Endothelial cell of umbilical vein (primary cell): ENCODE data around the gene CIZ1. TPM values are rescaled to one million over a fixed set of nuclear protein-coding genes. Genes with fewer than 3 reads are reported as not detected.

Experiments used
- BruUV-seq: library from RNA; stranded (reverse); fragments of 400-500 nt; replicated peaks from 2 replicates; lab custom pipeline; 2021; lab: Mats Ljungman, UMichigan
- CTCF ChIA-PET: fragments of 300-600, 350-600 bp; sonication (Branson Sonifier 250); formaldehyde crosslinking; loops from one replicate; lab custom pipeline; 2021; ENCODE audit warnings: antibody characterized with exemption, inconsistent platforms; lab: Charles Lee
- POLR2A ChIA-PET: fragments of 300-600, 350-600 bp; sonication (Branson Sonifier 250); formaldehyde crosslinking; loops from one replicate; lab custom pipeline; 2021; ENCODE audit warnings: antibody characterized with exemption, inconsistent platforms; lab: Charles Lee
- DNase-seq: peaks from one replicate; pipeline ENCODE4 v3.0.0-alpha.2; 2011; ENCODE audit warnings: low read depth, low spot score
- FAIRE-seq: peaks from 2 replicates; lab custom pipeline; 2011; peaks lifted over from hg19 to GRCh38; lab: Jason Lieb, UNC
- H2AFZ ChIP-seq: 2 replicates; pipeline ENCODE4 v1.6.0; 2012; ENCODE audit warnings: low read depth, low read length, control low read depth, inconsistent platforms
- H3K27ac ChIP-seq: 2 replicates; pipeline ENCODE4 v1.5.1; 2011; ENCODE audit warnings: low read depth, mild to moderate bottlenecking, control low read depth, low read length, moderate library complexity; ENCODE audit not compliant: insufficient read depth
- H3K27me3 ChIP-seq, 2 experiments: 2 replicates each; pipeline versions ENCODE4 v1.6.0 to v1.6.1; 2011; ENCODE audit warnings: low read length in 2 of 2, mixed read lengths in 1 of 2; ENCODE audit not compliant: control insufficient read depth in 2 of 2, insufficient read depth in 2 of 2
- H3K36me3 ChIP-seq, 2 experiments: 2 replicates in 1 of 2; 3 replicates in 1 of 2; pipeline ENCODE4 v1.5.1; 2011; ENCODE audit warnings: low read length in 2 of 2, mild to moderate bottlenecking in 1 of 2, moderate library complexity in 1 of 2; ENCODE audit not compliant: control insufficient read depth in 2 of 2, insufficient read depth in 2 of 2; ENCODE audit errors: extremely low read depth in 1 of 2
- H3K4me1 ChIP-seq: 3 replicates; pipeline ENCODE4 v1.5.1; 2011; ENCODE audit warnings: mild to moderate bottlenecking, low read length; ENCODE audit not compliant: control insufficient read depth, insufficient read depth; ENCODE audit errors: extremely low read depth
- H3K4me2 ChIP-seq: 2 replicates; pipeline ENCODE4 v1.6.1; 2011; ENCODE audit warnings: low read length, control low read depth, mixed read lengths; ENCODE audit not compliant: insufficient read depth
- H3K4me3 ChIP-seq, 3 experiments: fragments of 200-600 bp in 1 of 3; sonication (generic), shearing (Covaris generic) in 1 of 3; replicated peaks in 1 of 3; 2 replicates each; pipeline ENCODE4 v1.5.1; 2011 to 2016; ENCODE audit warnings: control low read depth in 3 of 3, low read length in 3 of 3, mild to moderate bottlenecking in 2 of 3, inconsistent platforms in 1 of 3, low read depth in 1 of 3, moderate library complexity in 1 of 3; ENCODE audit not compliant: insufficient read depth in 1 of 3
- H3K79me2 ChIP-seq: 2 replicates; pipeline ENCODE4 v1.6.0; 2012; ENCODE audit warnings: low read length, inconsistent platforms; ENCODE audit not compliant: control insufficient read depth, insufficient read depth
- H3K9ac ChIP-seq: replicated peaks from 2 replicates; pipeline ENCODE3; 2011; ENCODE audit warnings: low read length, control low read depth; ENCODE audit not compliant: insufficient read depth; ENCODE audit errors: extremely low read depth
- H3K9me1 ChIP-seq: replicated peaks from 3 replicates; pipeline ENCODE4 v1.6.0; 2011; ENCODE audit warnings: mild to moderate bottlenecking, low read length; ENCODE audit not compliant: control insufficient read depth, insufficient read depth; ENCODE audit errors: extremely low read depth
- H3K9me3 ChIP-seq: replicated peaks from 2 replicates; pipeline ENCODE4 v1.5.1; 2012; ENCODE audit warnings: low read length, inconsistent platforms; ENCODE audit not compliant: control insufficient read depth, insufficient read depth
- H4K20me1 ChIP-seq: replicated peaks from 2 replicates; pipeline ENCODE3; 2011; ENCODE audit warnings: mild to moderate bottlenecking, low read length; ENCODE audit not compliant: control insufficient read depth, insufficient read depth; ENCODE audit errors: extremely low read depth
- CTCF ChIP-seq, 2 donors: IDR thresholded peaks; 1 replicate in 1 of 2; 2 replicates in 1 of 2; pipeline ENCODE4 v1.5.1; 2011; ENCODE audit warnings: low read length in 2 of 2, mild to moderate bottlenecking in 2 of 2, moderate library complexity in 2 of 2, control low read depth in 1 of 2, inconsistent platforms in 1 of 2, low read depth in 1 of 2; ENCODE audit not compliant: insufficient read depth in 1 of 2; ENCODE audit errors: extremely low read depth in 1 of 2
- EZH2 ChIP-seq: IDR thresholded peaks from 2 replicates; pipeline ENCODE4 v1.6.1; 2012; ENCODE audit warnings: borderline replicate concordance, low read depth, mild to moderate bottlenecking, moderate library complexity, low read length, inconsistent platforms; ENCODE audit not compliant: severe bottlenecking
- FOS ChIP-seq: IDR thresholded peaks from 2 replicates; pipeline ENCODE4 v1.6.1; 2011; ENCODE audit warnings: mild to moderate bottlenecking, low read length, moderate library complexity, borderline replicate concordance; ENCODE audit not compliant: insufficient read depth
- GATA2 ChIP-seq: IDR thresholded peaks from 2 replicates; pipeline ENCODE4 v1.7.0; 2011; ENCODE audit warnings: low read depth, mild to moderate bottlenecking, moderate library complexity, mixed read lengths, low read length; ENCODE audit not compliant: insufficient read length, insufficient read depth
- JUN ChIP-seq: IDR thresholded peaks from 2 replicates; pipeline ENCODE4 v1.6.1; 2011; ENCODE audit warnings: borderline replicate concordance, low read depth; ENCODE audit not compliant: insufficient read length, insufficient read depth
- MAX ChIP-seq: IDR thresholded peaks from 2 replicates; pipeline ENCODE4 v1.6.1; 2011; ENCODE audit not compliant: insufficient read depth, insufficient read length
- MYC ChIP-seq: IDR thresholded peaks from one replicate; pipeline ENCODE4 v1.6.1; 2011; ENCODE audit warnings: mild to moderate bottlenecking, low read depth, low read length
- POLR2A ChIP-seq: IDR thresholded peaks from 2 replicates; pipeline ENCODE4 v1.6.1; 2012; ENCODE audit warnings: low read depth, mild to moderate bottlenecking, control low read depth, low read length
- POLR2AphosphoS5 ChIP-seq: IDR thresholded peaks from 2 replicates; pipeline ENCODE4 v1.6.1; 2012; ENCODE audit warnings: low read depth, mild to moderate bottlenecking, control low read depth, low read length, moderate library complexity; ENCODE audit not compliant: insufficient read depth
- dilution Hi-C: fragments of 300-500 bp; cut with MboI; formaldehyde crosslinking; loops from one replicate; pipeline ENCODE4 v1.15.0; 2019; ENCODE audit warnings: low sequenced_read_pairs; ENCODE audit not compliant: extremely low pct_ligation_motif_present
- intact Hi-C: fragments of 100-400 bp; cut with micrococcal nuclease; formaldehyde crosslinking; loops from one replicate; pipeline ENCODE4 v1.10.0; 2022
- polyA plus RNA-seq, 4 experiments: library from polyadenylated mRNA; depleted of rRNA in 3 of 4; stranded (reverse) in 3 of 4; unstranded in 1 of 4; fragments of >200 nt; gene quantifications; 2 replicates each; pipeline versions ENCODE4 v1.2.1 to v1.2.3, GENCODE V29; 2011 to 2012; ENCODE audit warnings: missing spikeins in 1 of 4
- total RNA-seq: library from RNA; stranded (reverse); gene quantifications from 2 replicates; pipeline ENCODE4 v1.2.3, GENCODE V29; 2021

CIZ1 gene
- total and polyA plus RNA-seq, 2 donors (not counting 3 experiments of a cell fraction or from before 2014, with no cell fraction given), result 88.3 to 150 TPM

GRCh38 chr9:128202648-128203023 is 11.3 kb upstream of the CIZ1 start:
- dilution Hi-C loops, result no loop called here
- no peak overlapping the region for H3K4me2 ChIP-seq

More at GRCh38 chr9:128202648-128203023, 11.3 kb upstream of the CIZ1 start:
- intact Hi-C loops, result loop anchor here (1.0 to 2.0 kb wide), 2 partner anchors 9 to 48 kb away; no protein-coding TSS in a partner anchor
- H3K9me3 ChIP-seq, result no peaks in the 10 kb centered on the region
- no peak overlapping the region for H2AFZ ChIP-seq
- H3K4me1 ChIP-seq, result peaks cover 10% of the 10 kb centered on the region
- no peaks in the 10 kb centered on the region for H3K36me3 ChIP-seq
- H3K4me3 ChIP-seq, result no peak overlapping the region
- H4K20me1 ChIP-seq, result no peaks in the 10 kb centered on the region
- TF ChIP-seq POLR2AphosphoS5, result no peak
- no peak for TF ChIP-seq MAX
- TF ChIP-seq JUN, result no peak
- TF ChIP-seq CTCF (IDR thresholded peaks at IDR 0.05; ENCODE audit: extremely low read depth in 1 of 2, insufficient read depth in 1 of 2, low read depth in 1 of 2, low read length in 2 of 2), result no peak
- TF ChIP-seq GATA2, result no peak
- no peak for TF ChIP-seq POLR2A
- no peak for TF ChIP-seq MYC
- no peak for TF ChIP-seq EZH2
- no peak for TF ChIP-seq FOS
- H3K79me2 ChIP-seq, result no peaks in the 10 kb centered on the region
- no TSS peak for BruUV-seq
- no peak for DNase-seq
- no peak overlapping the region for H3K9ac ChIP-seq
- no peak for FAIRE-seq
- H3K27me3 ChIP-seq, result peaks cover 9 to 10% of the 10 kb centered on the region in 2 experiments
- no peaks in the 10 kb centered on the region for H3K9me1 ChIP-seq
- ChIA-PET POLR2A (no interaction called here), CTCF (no interaction called here)
- no peak overlapping the region for H3K27ac ChIP-seq
